Sigmoid colon (tissue), 4 donors: Measurements from ENCODE around the gene FKBP7.

ENCODE experiments used
- CTCF ChIP-seq, 4 experiments: fragments of 450-650 bp in 3 of 4; fragments of 200-600 bp in 1 of 4; IDR thresholded peaks; one replicate each; pipeline ENCODE4 v1.5.1; 2016 to 2019; ENCODE audit warnings: antibody characterized with exemption in 4 of 4, mild to moderate bottlenecking in 3 of 4, moderate library complexity in 2 of 4
- POLR2A ChIP-seq, 2 donors: fragments of 450-650 bp; IDR thresholded peaks; one replicate each; pipeline ENCODE4 v1.6.1; 2016; ENCODE audit warnings: antibody characterized with exemption in 2 of 2, mild to moderate bottlenecking in 2 of 2, moderate library complexity in 2 of 2
- POLR2AphosphoS5 ChIP-seq, 4 donors: sonication (generic); formaldehyde crosslinking; IDR thresholded peaks; one replicate each; pipeline ENCODE4 v1.6.1; 2017; ENCODE audit warnings: antibody characterized with exemption in 4 of 4

- TF ChIP-seq POLR2AphosphoS5 (IDR thresholded peaks at IDR 0.05), result no peak
- TF ChIP-seq CTCF (IDR thresholded peaks at IDR 0.05), result no peak
- TF ChIP-seq POLR2A (IDR thresholded peaks at IDR 0.05), result no peak
Observed at GRCh38 chr2:178479758-178480226, 1.4 kb upstream of the FKBP7 start.
